ENCODE data around the gene S100G.

- no peak for TF ChIP-seq POLR2A (IDR thresholded peaks at IDR 0.05)
- TF ChIP-seq CTCF (IDR thresholded peaks at IDR 0.05) = no peak
- TF ChIP-seq POLR2AphosphoS5 (IDR thresholded peaks at IDR 0.05) = no peak
These were observed 4.1 kb downstream of the S100G start for GRCh38 chrX:16654093-16654492.

Measured in stomach (tissue), 4 donors.